ENCODE results near the gene PLEKHO2. TPM values are rescaled to one million over a fixed set of nuclear protein-coding genes. Genes with fewer than 3 reads are reported as not detected.
A peak's percentile ranks its signal among the peaks of the same experiment; 100 is the strongest.

The PLEKHO2 gene
- total and polyA plus RNA-seq, 10 of the 15 experiments (the other 5 are each of a cell fraction or from before 2014, with no cell fraction given), result 1.4 to 25.6 (median 20.5) TPM

DNA sequence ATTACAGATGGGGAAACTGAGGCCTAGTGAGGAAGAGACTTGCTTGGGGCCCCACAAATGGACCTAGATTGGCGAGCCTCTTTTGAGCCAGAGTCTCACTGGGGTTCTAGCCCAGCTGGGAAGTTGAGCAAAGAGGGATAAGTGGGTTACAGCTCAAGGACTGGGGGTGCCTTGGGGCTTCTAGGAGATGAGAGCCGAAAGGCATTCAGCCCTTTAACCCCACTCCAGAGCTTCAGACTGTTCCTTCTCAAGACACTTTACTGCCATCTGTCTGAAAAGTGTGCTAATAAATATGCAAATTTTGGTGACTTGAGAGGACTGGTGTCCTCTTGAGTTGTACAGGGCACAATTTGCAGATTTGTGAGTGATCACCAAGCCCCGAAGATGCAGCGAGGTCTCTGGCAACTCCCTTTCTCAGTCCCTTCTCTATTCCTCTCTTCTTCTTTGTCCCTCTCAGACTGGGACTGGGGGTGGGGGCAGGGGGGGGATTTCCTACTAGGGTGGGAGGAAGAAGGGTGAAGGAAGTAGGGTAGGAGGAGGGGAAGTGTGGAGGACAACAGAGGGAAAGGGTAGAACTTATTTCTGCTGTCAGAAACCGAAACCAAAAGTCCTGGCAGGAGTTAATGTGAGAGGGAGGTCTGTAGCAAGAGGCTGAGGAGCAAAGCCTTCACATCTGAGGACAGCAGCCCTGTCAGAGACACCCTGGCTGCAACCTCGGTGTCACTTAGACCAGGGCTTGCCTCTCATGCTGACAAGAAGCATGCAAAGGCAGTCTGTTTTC lies 53.8 kb downstream of the PLEKHO2 start (continued):
- TF ChIP-seq CHD2 (IDR thresholded peaks at IDR 0.05; ENCODE audit: borderline replicate concordance, low read depth, low read length) (0 out of 2 replicates have a peak, but pooled peaks have one; percentile 31), ZNF24 (IDR thresholded peaks at IDR 0.05) (no peak), NRF1 (conservative IDR thresholded peaks at IDR 0.05; ENCODE audit: low read depth, low read length) (no peak), BRCA1 (IDR thresholded peaks at IDR 0.05; ENCODE audit: low read depth, low read length) (no peak), POLR2AphosphoS5 (IDR thresholded peaks at IDR 0.05; ENCODE audit: low read length) (0 out of 2 replicates have a peak, but pooled peaks have one; percentile 42), SMC3 (IDR thresholded peaks at IDR 0.05; ENCODE audit: borderline replicate concordance, low read length) (peak; percentile 30; the same call in 1 of the 2 replicates), POU2F2 (IDR thresholded peaks at IDR 0.05; ENCODE audit: borderline replicate concordance, low read depth, low read length) (peak; percentile 99), CBFB (IDR thresholded peaks at IDR 0.05; ENCODE audit: low read depth) (no peak), FOS (IDR thresholded peaks at IDR 0.05; ENCODE audit: borderline replicate concordance, extremely low read depth, insufficient read length) (no peak), CBX5 (IDR thresholded peaks at IDR 0.05; ENCODE audit: low read depth) (no peak), TAF1 (IDR thresholded peaks at IDR 0.05; ENCODE audit: borderline replicate concordance, low read depth, low read length) (0 out of 2 replicates have a peak, but pooled peaks have one; percentile 23), HDAC6 (IDR thresholded peaks at IDR 0.05; ENCODE audit: unreplicated experiment) (no peak), CHD1 (IDR thresholded peaks at IDR 0.05; ENCODE audit: low read depth, low read length) (no peak; the same call in 1 of the 2 replicates)
- TF ChIP-seq, protein P1, sequence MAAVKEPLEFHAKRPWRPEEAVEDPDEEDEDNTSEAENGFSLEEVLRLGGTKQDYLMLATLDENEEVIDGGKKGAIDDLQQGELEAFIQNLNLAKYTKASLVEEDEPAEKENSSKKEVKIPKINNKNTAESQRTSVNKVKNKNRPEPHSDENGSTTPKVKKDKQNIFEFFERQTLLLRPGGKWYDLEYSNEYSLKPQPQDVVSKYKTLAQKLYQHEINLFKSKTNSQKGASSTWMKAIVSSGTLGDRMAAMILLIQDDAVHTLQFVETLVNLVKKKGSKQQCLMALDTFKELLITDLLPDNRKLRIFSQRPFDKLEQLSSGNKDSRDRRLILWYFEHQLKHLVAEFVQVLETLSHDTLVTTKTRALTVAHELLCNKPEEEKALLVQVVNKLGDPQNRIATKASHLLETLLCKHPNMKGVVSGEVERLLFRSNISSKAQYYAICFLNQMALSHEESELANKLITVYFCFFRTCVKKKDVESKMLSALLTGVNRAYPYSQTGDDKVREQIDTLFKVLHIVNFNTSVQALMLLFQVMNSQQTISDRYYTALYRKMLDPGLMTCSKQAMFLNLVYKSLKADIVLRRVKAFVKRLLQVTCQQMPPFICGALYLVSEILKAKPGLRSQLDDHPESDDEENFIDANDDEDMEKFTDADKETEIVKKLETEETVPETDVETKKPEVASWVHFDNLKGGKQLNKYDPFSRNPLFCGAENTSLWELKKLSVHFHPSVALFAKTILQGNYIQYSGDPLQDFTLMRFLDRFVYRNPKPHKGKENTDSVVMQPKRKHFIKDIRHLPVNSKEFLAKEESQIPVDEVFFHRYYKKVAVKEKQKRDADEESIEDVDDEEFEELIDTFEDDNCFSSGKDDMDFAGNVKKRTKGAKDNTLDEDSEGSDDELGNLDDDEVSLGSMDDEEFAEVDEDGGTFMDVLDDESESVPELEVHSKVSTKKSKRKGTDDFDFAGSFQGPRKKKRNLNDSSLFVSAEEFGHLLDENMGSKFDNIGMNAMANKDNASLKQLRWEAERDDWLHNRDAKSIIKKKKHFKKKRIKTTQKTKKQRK (IDR thresholded peaks at IDR 0.05; ENCODE audit: low read depth, low read length), result no peak
- TF ChIP-seq, protein P2, sequence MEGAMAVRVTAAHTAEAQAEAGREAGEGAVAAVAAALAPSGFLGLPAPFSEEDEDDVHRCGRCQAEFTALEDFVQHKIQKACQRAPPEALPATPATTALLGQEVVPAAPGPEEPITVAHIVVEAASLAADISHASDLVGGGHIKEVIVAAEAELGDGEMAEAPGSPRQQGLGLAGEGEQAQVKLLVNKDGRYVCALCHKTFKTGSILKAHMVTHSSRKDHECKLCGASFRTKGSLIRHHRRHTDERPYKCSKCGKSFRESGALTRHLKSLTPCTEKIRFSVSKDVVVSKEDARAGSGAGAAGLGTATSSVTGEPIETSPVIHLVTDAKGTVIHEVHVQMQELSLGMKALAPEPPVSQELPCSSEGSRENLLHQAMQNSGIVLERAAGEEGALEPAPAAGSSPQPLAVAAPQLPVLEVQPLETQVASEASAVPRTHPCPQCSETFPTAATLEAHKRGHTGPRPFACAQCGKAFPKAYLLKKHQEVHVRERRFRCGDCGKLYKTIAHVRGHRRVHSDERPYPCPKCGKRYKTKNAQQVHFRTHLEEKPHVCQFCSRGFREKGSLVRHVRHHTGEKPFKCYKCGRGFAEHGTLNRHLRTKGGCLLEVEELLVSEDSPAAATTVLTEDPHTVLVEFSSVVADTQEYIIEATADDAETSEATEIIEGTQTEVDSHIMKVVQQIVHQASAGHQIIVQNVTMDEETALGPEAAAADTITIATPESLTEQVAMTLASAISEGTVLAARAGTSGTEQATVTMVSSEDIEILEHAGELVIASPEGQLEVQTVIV (IDR thresholded peaks at IDR 0.05; ENCODE audit: borderline replicate concordance, partially characterized antibody), result no peak
- TF ChIP-seq, protein P3, sequence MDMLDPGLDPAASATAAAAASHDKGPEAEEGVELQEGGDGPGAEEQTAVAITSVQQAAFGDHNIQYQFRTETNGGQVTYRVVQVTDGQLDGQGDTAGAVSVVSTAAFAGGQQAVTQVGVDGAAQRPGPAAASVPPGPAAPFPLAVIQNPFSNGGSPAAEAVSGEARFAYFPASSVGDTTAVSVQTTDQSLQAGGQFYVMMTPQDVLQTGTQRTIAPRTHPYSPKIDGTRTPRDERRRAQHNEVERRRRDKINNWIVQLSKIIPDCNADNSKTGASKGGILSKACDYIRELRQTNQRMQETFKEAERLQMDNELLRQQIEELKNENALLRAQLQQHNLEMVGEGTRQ (IDR thresholded peaks at IDR 0.05; ENCODE audit: borderline replicate concordance, low read depth, low read length), result no peak
- TF ChIP-seq, protein P4, sequence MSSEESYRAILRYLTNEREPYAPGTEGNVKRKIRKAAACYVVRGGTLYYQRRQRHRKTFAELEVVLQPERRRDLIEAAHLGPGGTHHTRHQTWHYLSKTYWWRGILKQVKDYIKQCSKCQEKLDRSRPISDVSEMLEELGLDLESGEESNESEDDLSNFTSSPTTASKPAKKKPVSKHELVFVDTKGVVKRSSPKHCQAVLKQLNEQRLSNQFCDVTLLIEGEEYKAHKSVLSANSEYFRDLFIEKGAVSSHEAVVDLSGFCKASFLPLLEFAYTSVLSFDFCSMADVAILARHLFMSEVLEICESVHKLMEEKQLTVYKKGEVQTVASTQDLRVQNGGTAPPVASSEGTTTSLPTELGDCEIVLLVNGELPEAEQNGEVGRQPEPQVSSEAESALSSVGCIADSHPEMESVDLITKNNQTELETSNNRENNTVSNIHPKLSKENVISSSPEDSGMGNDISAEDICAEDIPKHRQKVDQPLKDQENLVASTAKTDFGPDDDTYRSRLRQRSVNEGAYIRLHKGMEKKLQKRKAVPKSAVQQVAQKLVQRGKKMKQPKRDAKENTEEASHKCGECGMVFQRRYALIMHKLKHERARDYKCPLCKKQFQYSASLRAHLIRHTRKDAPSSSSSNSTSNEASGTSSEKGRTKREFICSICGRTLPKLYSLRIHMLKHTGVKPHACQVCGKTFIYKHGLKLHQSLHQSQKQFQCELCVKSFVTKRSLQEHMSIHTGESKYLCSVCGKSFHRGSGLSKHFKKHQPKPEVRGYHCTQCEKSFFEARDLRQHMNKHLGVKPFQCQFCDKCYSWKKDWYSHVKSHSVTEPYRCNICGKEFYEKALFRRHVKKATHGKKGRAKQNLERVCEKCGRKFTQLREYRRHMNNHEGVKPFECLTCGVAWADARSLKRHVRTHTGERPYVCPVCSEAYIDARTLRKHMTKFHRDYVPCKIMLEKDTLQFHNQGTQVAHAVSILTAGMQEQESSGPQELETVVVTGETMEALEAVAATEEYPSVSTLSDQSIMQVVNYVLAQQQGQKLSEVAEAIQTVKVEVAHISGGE (CRISPR knock-in tag; IDR thresholded peaks at IDR 0.05), result no peak
- TF ChIP-seq, protein P5, sequence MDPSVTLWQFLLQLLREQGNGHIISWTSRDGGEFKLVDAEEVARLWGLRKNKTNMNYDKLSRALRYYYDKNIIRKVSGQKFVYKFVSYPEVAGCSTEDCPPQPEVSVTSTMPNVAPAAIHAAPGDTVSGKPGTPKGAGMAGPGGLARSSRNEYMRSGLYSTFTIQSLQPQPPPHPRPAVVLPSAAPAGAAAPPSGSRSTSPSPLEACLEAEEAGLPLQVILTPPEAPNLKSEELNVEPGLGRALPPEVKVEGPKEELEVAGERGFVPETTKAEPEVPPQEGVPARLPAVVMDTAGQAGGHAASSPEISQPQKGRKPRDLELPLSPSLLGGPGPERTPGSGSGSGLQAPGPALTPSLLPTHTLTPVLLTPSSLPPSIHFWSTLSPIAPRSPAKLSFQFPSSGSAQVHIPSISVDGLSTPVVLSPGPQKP (IDR thresholded peaks at IDR 0.05; ENCODE audit: low read depth, low read length), result no peak
